Renal pelvis (tissue), 12 donors: ENCODE measurements around the gene SMIM30. TPM values are rescaled to one million over a fixed set of nuclear protein-coding genes. Genes with fewer than 3 reads are reported as not detected.
"Not testable (repeated sequence)": the region's sequence is repeated elsewhere in the genome, so short reads cannot be mapped to it uniquely, and the experiment has no call there.

ENCODE experiments used
- DNase-seq: peaks from one replicate; pipeline ENCODE4 v3.0.0-alpha.2; 2013
- long read RNA-seq, 16 experiments: transcript quantifications; one replicate each; lab custom pipeline, GENCODE V29; 2026
- polyA plus RNA-seq, 3 donors: library from polyadenylated mRNA; unstranded; fragments of 120-200 nt; gene quantifications; one replicate each; pipeline ENCODE4 v1.2.1, GENCODE V29; 2013; ENCODE audit not compliant: insufficient read length in 3 of 3

SMIM30 gene
- 10 to 100 TPM; 74.2 to 84.9 (median 82.3) TPM for polyA plus RNA-seq
- long read RNA-seq, donor 1, transcript SMIM30-204 (3 exons, 962 nt) = minor isoform, 7 of 64 reads
- long read RNA-seq, donor 1, transcript SMIM30-202 (2 exons, 818 nt) = minor isoform, 10 of 64 reads
- long read RNA-seq, donor 1, transcript SMIM30-201 (3 exons, 1,070 nt) = major isoform, 47 of 64 reads
- long read RNA-seq, donor 1, partial matches to known transcripts = 0 of 64 reads
- long read RNA-seq, donor 1, other reads (novel, unspliced or antisense) = 0 of 64 reads
- long read RNA-seq, donor 2, transcript SMIM30-202 (2 exons, 818 nt) = minor isoform, 6 of 85 reads
- long read RNA-seq, donor 2, transcript SMIM30-201 (3 exons, 1,070 nt) = major isoform, 74 of 85 reads
- long read RNA-seq, donor 2, transcript SMIM30-204 (3 exons, 962 nt) = minor isoform, 5 of 85 reads
- long read RNA-seq, donor 2, partial matches to known transcripts = 0 of 85 reads
- long read RNA-seq, donor 2, other reads (novel, unspliced or antisense) = 0 of 85 reads
- long read RNA-seq, donor 3, transcript SMIM30-204 (3 exons, 962 nt) = minor isoform, 8 of 72 reads
- long read RNA-seq, donor 3, transcript SMIM30-202 (2 exons, 818 nt) = minor isoform, 10 of 72 reads
- long read RNA-seq, donor 3, transcript SMIM30-201 (3 exons, 1,070 nt) = major isoform, 54 of 72 reads
- long read RNA-seq, donor 3, partial matches to known transcripts = 0 of 72 reads
- long read RNA-seq, donor 3, other reads (novel, unspliced or antisense) = 0 of 72 reads
- long read RNA-seq, donor 4, transcript SMIM30-202 (2 exons, 818 nt) = minor isoform, 12 of 70 reads
- long read RNA-seq, donor 4, transcript SMIM30-204 (3 exons, 962 nt) = minor isoform, 7 of 70 reads
- long read RNA-seq, donor 4, transcript SMIM30-201 (3 exons, 1,070 nt) = major isoform, 51 of 70 reads
- long read RNA-seq, donor 4, partial matches to known transcripts = 0 of 70 reads
- long read RNA-seq, donor 4, other reads (novel, unspliced or antisense) = 0 of 70 reads
- long read RNA-seq, donor 5, transcript SMIM30-201 (3 exons, 1,070 nt) = major isoform, 49 of 58 reads
- long read RNA-seq, donor 5, transcript SMIM30-202 (2 exons, 818 nt) = minor isoform, 5 of 58 reads
- long read RNA-seq, donor 5, partial matches to known transcripts = 0 of 58 reads
- long read RNA-seq, donor 5, other reads (novel, unspliced or antisense) = 0 of 58 reads
- long read RNA-seq, donor 6, transcript SMIM30-201 (3 exons, 1,070 nt) = major isoform, 28 of 37 reads
- long read RNA-seq, donor 6, transcript SMIM30-202 (2 exons, 818 nt) = minor isoform, 7 of 37 reads
- long read RNA-seq, donor 6, partial matches to known transcripts = 0 of 37 reads
- long read RNA-seq, donor 6, other reads (novel, unspliced or antisense) = 0 of 37 reads
- long read RNA-seq, donor 7, transcript SMIM30-201 (3 exons, 1,070 nt) = major isoform, 69 of 113 reads
- long read RNA-seq, donor 7, transcript SMIM30-204 (3 exons, 962 nt) = minor isoform, 6 of 113 reads
- long read RNA-seq, donor 7, partial matches to known transcripts = 34 of 113 reads
- long read RNA-seq, donor 7, other reads (novel, unspliced or antisense) = 0 of 113 reads
- long read RNA-seq, donor 8, transcript SMIM30-201 (3 exons, 1,070 nt) = major isoform, 18 of 22 reads
- long read RNA-seq, donor 8, partial matches to known transcripts = 0 of 22 reads
- long read RNA-seq, donor 8, other reads (novel, unspliced or antisense) = 0 of 22 reads
- long read RNA-seq, donor 9, transcript SMIM30-202 (2 exons, 818 nt) = minor isoform, 11 of 87 reads
- long read RNA-seq, donor 9, transcript SMIM30-201 (3 exons, 1,070 nt) = major isoform, 73 of 87 reads
- long read RNA-seq, donor 9, partial matches to known transcripts = 0 of 87 reads
- long read RNA-seq, donor 9, other reads (novel, unspliced or antisense) = 0 of 87 reads
- long read RNA-seq, donor 10, transcript SMIM30-201 (3 exons, 1,070 nt) = major isoform, 37 of 47 reads
- long read RNA-seq, donor 10, transcript SMIM30-202 (2 exons, 818 nt) = minor isoform, 9 of 47 reads
- long read RNA-seq, donor 10, partial matches to known transcripts = 0 of 47 reads
- long read RNA-seq, donor 10, other reads (novel, unspliced or antisense) = 0 of 47 reads
- long read RNA-seq, donor 11, transcript SMIM30-201 (3 exons, 1,070 nt) = major isoform, 33 of 43 reads
- long read RNA-seq, donor 11, transcript SMIM30-202 (2 exons, 818 nt) = minor isoform, 7 of 43 reads
- long read RNA-seq, donor 11, partial matches to known transcripts = 0 of 43 reads
- long read RNA-seq, donor 11, other reads (novel, unspliced or antisense) = 0 of 43 reads
- long read RNA-seq, donor 12, transcript SMIM30-201 (3 exons, 1,070 nt) = major isoform, 47 of 55 reads
- long read RNA-seq, donor 12, transcript SMIM30-202 (2 exons, 818 nt) = minor isoform, 7 of 55 reads
- long read RNA-seq, donor 12, partial matches to known transcripts = 0 of 55 reads
- long read RNA-seq, donor 12, other reads (novel, unspliced or antisense) = 0 of 55 reads
- long read RNA-seq, donor 13, transcript SMIM30-201 (3 exons, 1,070 nt) = major isoform, 26 of 32 reads
- long read RNA-seq, donor 13, partial matches to known transcripts = 0 of 32 reads
- long read RNA-seq, donor 13, other reads (novel, unspliced or antisense) = 0 of 32 reads
- long read RNA-seq, donor 14, transcript SMIM30-204 (3 exons, 962 nt) = minor isoform, 7 of 111 reads
- long read RNA-seq, donor 14, transcript SMIM30-202 (2 exons, 818 nt) = minor isoform, 18 of 111 reads
- long read RNA-seq, donor 14, transcript SMIM30-201 (3 exons, 1,070 nt) = major isoform, 86 of 111 reads
- long read RNA-seq, donor 14, partial matches to known transcripts = 0 of 111 reads
- long read RNA-seq, donor 14, other reads (novel, unspliced or antisense) = 0 of 111 reads
- long read RNA-seq, donor 15, transcript SMIM30-202 (2 exons, 818 nt) = minor isoform, 9 of 55 reads
- long read RNA-seq, donor 15, transcript SMIM30-201 (3 exons, 1,070 nt) = major isoform, 43 of 55 reads
- long read RNA-seq, donor 15, partial matches to known transcripts = 0 of 55 reads
- long read RNA-seq, donor 15, other reads (novel, unspliced or antisense) = 0 of 55 reads
- long read RNA-seq, donor 16, transcript SMIM30-204 (3 exons, 962 nt) = minor isoform, 6 of 93 reads
- long read RNA-seq, donor 16, transcript SMIM30-201 (3 exons, 1,070 nt) = major isoform, 79 of 93 reads
- long read RNA-seq, donor 16, transcript SMIM30-202 (2 exons, 818 nt) = minor isoform, 8 of 93 reads
- long read RNA-seq, donor 16, partial matches to known transcripts = 0 of 93 reads
- long read RNA-seq, donor 16, other reads (novel, unspliced or antisense) = 0 of 93 reads

- DNase-seq = peak; percentile 94
Measured at GRCh38 chr7:113118074-113118959, at the start of gene SMIM30. SMIM30 (minus strand) TSS chr7:113118554; CDS start chr7:113117578, 976 bp downstream.

- DNase-seq = not testable (repeated sequence)
Measured at GRCh38 chr7:113166176-113166575, 47.8 kb upstream of the SMIM30 start.

- no peak for DNase-seq
Measured at GRCh38 chr7:113161050-113161449, 42.7 kb upstream of the SMIM30 start.

- peak; percentile 10 for DNase-seq
Measured at GRCh38 chr7:113159746-113160339, 41.5 kb upstream of the SMIM30 start.

GRCh38 chr7:113158756-113159155 is 40.4 kb upstream of the SMIM30 start:
- DNase-seq = no peak

- DNase-seq = no peak
Measured at GRCh38 chr7:113154117-113154516, 35.8 kb upstream of the SMIM30 start.

GRCh38 chr7:113144817-113145216 is 26.5 kb upstream of the SMIM30 start:
- no peak for DNase-seq

GRCh38 chr7:113143486-113144257 is 25.3 kb upstream of the SMIM30 start:
- DNase-seq = no peak

GRCh38 chr7:113142385-113143119 is 24.2 kb upstream of the SMIM30 start:
- DNase-seq = no peak

GRCh38 chr7:113141803-113142202 is 23.4 kb upstream of the SMIM30 start:
- no peak for DNase-seq

- DNase-seq = no peak
Measured at GRCh38 chr7:113140956-113141355, 22.6 kb upstream of the SMIM30 start.

- no peak for DNase-seq
Measured at GRCh38 chr7:113137241-113137640, 18.9 kb upstream of the SMIM30 start.

GRCh38 chr7:113134025-113134424 is 15.7 kb upstream of the SMIM30 start:
- DNase-seq = no peak

GRCh38 chr7:113131367-113131766 is 13.0 kb upstream of the SMIM30 start:
- no peak for DNase-seq
